B cell (primary cell): ENCODE data around the gene TBX21.

Source experiments
- CTCF ChIP-seq: fragments of 200-600 bp; IDR thresholded peaks from one replicate; pipeline ENCODE4 v1.8.0; 2022; ENCODE audit warnings: antibody characterized with exemption, mild to moderate bottlenecking
- EZH2 ChIP-seq: IDR thresholded peaks from 2 replicates; pipeline ENCODE4 v1.6.1; 2012; ENCODE audit warnings: borderline replicate concordance, low read depth, mild to moderate bottlenecking, moderate library complexity, low read length; ENCODE audit not compliant: insufficient read depth, poor library complexity, severe bottlenecking

DNA sequence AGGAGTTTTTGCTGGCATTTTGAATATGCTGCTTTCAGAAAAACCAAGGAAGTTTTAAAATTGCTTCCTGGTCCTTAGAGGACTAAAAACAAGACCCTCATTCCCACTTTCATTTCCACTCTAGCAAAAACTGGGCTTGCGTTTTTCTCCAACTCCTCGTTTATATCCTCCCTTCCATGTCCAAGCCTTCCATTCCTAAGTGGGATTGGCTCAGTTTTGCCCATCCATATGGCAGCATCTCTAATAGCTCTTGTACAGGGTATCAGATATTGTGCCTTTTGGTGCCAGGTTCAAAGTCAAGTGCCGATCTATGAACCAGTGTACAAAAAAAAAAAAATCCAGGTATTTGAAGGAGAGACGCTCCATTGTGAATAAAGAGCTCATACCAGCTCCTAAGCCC lies 49.0 kb upstream of the TBX21 start:
- TF ChIP-seq CTCF = no peak
- TF ChIP-seq EZH2 = no peak
